SKM-1 treated with dmso at 0.1 percent for 144 hours (cell line): ENCODE measurements around the gene PTF1A.

Source experiments
- DNase-seq: peaks from one replicate; lab custom pipeline; 2025; ENCODE audit not compliant: unreplicated experiment; lab: John Stamatoyannopoulos, UW

The PTF1A gene

GRCh38 chr10:23186697-23187096 lies 5.4 kb upstream of the PTF1A start:
- no peak for DNase-seq

- no peak for DNase-seq
Observed at GRCh38 chr10:23187155-23187554, 5.0 kb upstream of the PTF1A start.

- DNase-seq, result no peak
Observed at GRCh38 chr10:23189024-23189423, 3.1 kb upstream of the PTF1A start.

GRCh38 chr10:23190872-23191763 lies 994 bp upstream of the PTF1A start:
- DNase-seq, result no peak

GRCh38 chr10:23192712-23193434 lies 761 bp downstream of the PTF1A start:
- DNase-seq, result no peak

GRCh38 chr10:23193435-23194074 lies 1.4 kb downstream of the PTF1A start:
- DNase-seq, result no peak

- DNase-seq, result no peak
Observed at GRCh38 chr10:23194471-23194965, 2.4 kb downstream of the PTF1A start.

GRCh38 chr10:23194966-23195845 lies 3.1 kb downstream of the PTF1A start:
- DNase-seq, result no peak

- DNase-seq, result no peak
Observed at GRCh38 chr10:23195846-23196600, 3.9 kb downstream of the PTF1A start.

- DNase-seq, result no peak
Observed at GRCh38 chr10:23196915-23197314, 4.8 kb downstream of the PTF1A start.

GRCh38 chr10:23197416-23197861 lies 5.3 kb downstream of the PTF1A start:
- DNase-seq, result no peak

- no peak for DNase-seq
Observed at GRCh38 chr10:23198610-23198939, 6.5 kb downstream of the PTF1A start.

GRCh38 chr10:23198940-23199767 lies 7.0 kb downstream of the PTF1A start:
- no peak for DNase-seq

- no peak for DNase-seq
Observed at GRCh38 chr10:23199768-23200511, 7.8 kb downstream of the PTF1A start.

GRCh38 chr10:23200586-23200985 lies 8.5 kb downstream of the PTF1A start:
- DNase-seq, result no peak

- no peak for DNase-seq
Observed at GRCh38 chr10:23200997-23201652, 9.0 kb downstream of the PTF1A start.

GRCh38 chr10:23201837-23202236 lies 9.7 kb downstream of the PTF1A start:
- no peak for DNase-seq

GRCh38 chr10:23202779-23203178 lies 10.7 kb downstream of the PTF1A start:
- DNase-seq, result no peak
